Measurements from ENCODE around the gene TMEM154. TPM values are rescaled to one million over a fixed set of nuclear protein-coding genes. Genes with fewer than 3 reads are reported as not detected.

TMEM154 gene
- 10 to 100 TPM; 12.2 to 17.5 TPM for total RNA-seq

- H3K27me3 Mint-ChIP-seq = no peaks in the 10 kb centered on the region
- no peak for TF ChIP-seq CTCF (IDR thresholded peaks at IDR 0.05)
- peaks cover 56% of the 10 kb centered on the region for H3K4me1 Mint-ChIP-seq (ENCODE audit: low read depth)
- peak; percentile 81 for ATAC-seq
- peak; percentile 75 for DNase-seq
- H3K36me3 Mint-ChIP-seq (ENCODE audit: low read depth) = peaks cover 5% of the 10 kb centered on the region
- intact Hi-C loops (cut with micrococcal nuclease) = no loop called here
- H3K4me3 Mint-ChIP-seq = peak within 1 kb of the TSS; percentile 87
- ChIA-PET CTCF (interaction anchor here (0.7 to 6.1 kb wide), 7 partner anchors 11 to 228 kb away, joined by 3 to 28 read pairs (median 4); partner anchors contain the start of genes ARFIP1 and TIGD4), POLR2A (interaction anchor here (0.7 to 1.5 kb wide), 7 partner anchors 14 to 145 kb away, joined by 3 to 4 read pairs (median 3); partner anchors contain the start of gene FBXW7)
- H3K27ac Mint-ChIP-seq = peak within 1 kb of the TSS; percentile 87
- no peaks in the 10 kb centered on the region for H3K9me3 Mint-ChIP-seq
Observed at GRCh38 chr4:152679414-152680281, at the start of gene TMEM154. Gene TMEM154, minus strand, starts transcription at chr4:152679997. Its CDS starts 64 bp downstream, at chr4:152679933.

- no peaks in the 10 kb centered on the region for H3K4me1 Mint-ChIP-seq (ENCODE audit: low read depth)
- H3K36me3 Mint-ChIP-seq (ENCODE audit: low read depth) = no peaks in the 10 kb centered on the region
- DNase-seq (no peak), ATAC-seq (no peak)
- no peaks in the 10 kb centered on the region for H3K27me3 Mint-ChIP-seq
- POLR2A ChIA-PET = no interaction called here
- CTCF ChIA-PET = interaction anchor here (8.0 kb wide), 1 partner anchor 228 kb away, joined by 47 read pairs; no protein-coding TSS in a partner anchor
- intact Hi-C loops (cut with micrococcal nuclease) = no loop called here
- no peak overlapping the region for H3K4me3 Mint-ChIP-seq
- H3K9me3 Mint-ChIP-seq = no peaks in the 10 kb centered on the region
- H3K27ac Mint-ChIP-seq = no peak overlapping the region
- no peak for TF ChIP-seq CTCF (IDR thresholded peaks at IDR 0.05)
Observed at GRCh38 chr4:152729466-152729865, 49.7 kb upstream of the TMEM154 start.

- no peak for TF ChIP-seq CTCF (IDR thresholded peaks at IDR 0.05)
- H3K4me3 Mint-ChIP-seq = no peak overlapping the region
- H3K9me3 Mint-ChIP-seq = no peaks in the 10 kb centered on the region
- intact Hi-C loops (cut with micrococcal nuclease) = no loop called here
- DNase-seq (no peak), ATAC-seq (no peak)
- ChIA-PET POLR2A (no interaction called here), CTCF (interaction anchor here (1.1 kb wide), 1 partner anchor 88 kb away, joined by 3 read pairs; no protein-coding TSS in a partner anchor)
- H3K36me3 Mint-ChIP-seq (ENCODE audit: low read depth) = no peaks in the 10 kb centered on the region
- no peaks in the 10 kb centered on the region for H3K4me1 Mint-ChIP-seq (ENCODE audit: low read depth)
- H3K27ac Mint-ChIP-seq = no peak overlapping the region
- H3K27me3 Mint-ChIP-seq = no peaks in the 10 kb centered on the region
Observed at GRCh38 chr4:152728343-152728742, 48.5 kb upstream of the TMEM154 start.

GRCh38 chr4:152727784-152728183 is 48.0 kb upstream of the TMEM154 start:
- CTCF ChIA-PET = interaction anchor here (1.1 kb wide), 1 partner anchor 88 kb away, joined by 3 read pairs; no protein-coding TSS in a partner anchor
- Mint-ChIP-seq H3K36me3 (ENCODE audit: low read depth) (no peaks in the 10 kb centered on the region), H3K4me1 (ENCODE audit: low read depth) (no peaks in the 10 kb centered on the region), H3K9me3 (no peaks in the 10 kb centered on the region), H3K27ac (no peak overlapping the region), H3K4me3 (no peak overlapping the region), H3K27me3 (no peaks in the 10 kb centered on the region)
- intact Hi-C loops (cut with micrococcal nuclease) = no loop called here
- POLR2A ChIA-PET = no interaction called here
- no peak for ATAC-seq
- DNase-seq = no peak
- no peak for TF ChIP-seq CTCF (IDR thresholded peaks at IDR 0.05)

- no peak overlapping the region for H3K4me3 Mint-ChIP-seq
- POLR2A ChIA-PET = no interaction called here
- CTCF ChIA-PET = no interaction called here
- no peaks in the 10 kb centered on the region for H3K9me3 Mint-ChIP-seq
- H3K36me3 Mint-ChIP-seq (ENCODE audit: low read depth) = no peaks in the 10 kb centered on the region
- H3K27me3 Mint-ChIP-seq = no peaks in the 10 kb centered on the region
- DNase-seq (no peak), ATAC-seq (no peak)
- no peak overlapping the region for H3K27ac Mint-ChIP-seq
- no peaks in the 10 kb centered on the region for H3K4me1 Mint-ChIP-seq (ENCODE audit: low read depth)
- TF ChIP-seq CTCF (IDR thresholded peaks at IDR 0.05) = no peak
- intact Hi-C loops (cut with micrococcal nuclease) = no loop called here
Observed at GRCh38 chr4:152724494-152724893, 44.7 kb upstream of the TMEM154 start.

All from activated CD8-positive, alpha-beta T cell treated with anti-CD3 and anti-CD28 coated beads for 36 hours (primary cell).